Measurements from ENCODE around the gene EPHB4. TPM values are rescaled to one million over a fixed set of nuclear protein-coding genes. Genes with fewer than 3 reads are reported as not detected.
A peak's percentile ranks its signal among the peaks of the same experiment; 100 is the strongest.
"Not testable (repeated sequence)": the region's sequence is repeated elsewhere in the genome, so short reads cannot be mapped to it uniquely, and the experiment has no call there.

EPHB4 gene
- 272 and 378 TPM in 2 replicates for total RNA-seq

- peak; percentile 76 to 92 for DNase-seq (ENCODE audit: low read depth in 2 of 2)
Measured at GRCh38 chr7:100827330-100828226, at the start of gene EPHB4. TSS of gene EPHB4 (minus strand) at chr7:100827523. CDS start at chr7:100827030, 493 bp downstream.

GRCh38 chr7:100875356-100875751, 48.0 kb upstream of the EPHB4 start:
- peak in 1 of 2 donors; percentile 32 for DNase-seq (ENCODE audit: low read depth in 2 of 2)

- DNase-seq (ENCODE audit: low read depth in 2 of 2), result peak; percentile 96 to 98
Measured at GRCh38 chr7:100874577-100875355, 47.4 kb upstream of the EPHB4 start, which contains the start of gene SRRT. TSS of gene SRRT (plus strand) at chr7:100875103. CDS start at chr7:100875591, 488 bp downstream.

GRCh38 chr7:100874300-100874576, 46.9 kb upstream of the EPHB4 start:
- DNase-seq (ENCODE audit: low read depth in 2 of 2), result no peak

GRCh38 chr7:100873599-100874299, 46.4 kb upstream of the EPHB4 start:
- DNase-seq (ENCODE audit: low read depth in 2 of 2), result no peak

GRCh38 chr7:100867776-100868485, 40.6 kb upstream of the EPHB4 start:
- no peak for DNase-seq (ENCODE audit: low read depth in 2 of 2)

GRCh38 chr7:100867040-100867775, 39.9 kb upstream of the EPHB4 start, which contains the start of gene TRIP6:
TSS of gene TRIP6 (plus strand) at chr7:100867387. CDS start at chr7:100867498, 111 bp downstream.
- peak in 1 of 2 donors; percentile 73 for DNase-seq (ENCODE audit: low read depth in 2 of 2)

- DNase-seq (ENCODE audit: low read depth in 2 of 2), result no peak
Measured at GRCh38 chr7:100866729-100867039, 39.4 kb upstream of the EPHB4 start.

GRCh38 chr7:100865938-100866728, 38.8 kb upstream of the EPHB4 start:
- peak in 1 of 2 donors; percentile 57 for DNase-seq (ENCODE audit: low read depth in 2 of 2)

- peak in 1 of 2 donors; percentile 67 for DNase-seq (ENCODE audit: low read depth in 2 of 2)
Measured at GRCh38 chr7:100865372-100865911, 38.1 kb upstream of the EPHB4 start.

GRCh38 chr7:100864263-100864845, 37.0 kb upstream of the EPHB4 start:
- DNase-seq (ENCODE audit: low read depth in 2 of 2), result no peak

- peak; percentile 73 to 80 for DNase-seq (ENCODE audit: low read depth in 2 of 2)
Measured at GRCh38 chr7:100863406-100863950, 36.2 kb upstream of the EPHB4 start.

GRCh38 chr7:100861616-100861985, 34.3 kb upstream of the EPHB4 start:
- no peak for DNase-seq (ENCODE audit: low read depth in 2 of 2)

GRCh38 chr7:100860702-100861615, 33.6 kb upstream of the EPHB4 start:
- DNase-seq (ENCODE audit: low read depth in 2 of 2), result no peak

GRCh38 chr7:100859856-100860255, 32.5 kb upstream of the EPHB4 start:
- no peak for DNase-seq (ENCODE audit: low read depth in 2 of 2)

- DNase-seq (ENCODE audit: low read depth in 2 of 2), result no peak
Measured at GRCh38 chr7:100856871-100857282, 29.6 kb upstream of the EPHB4 start.

- no peak for DNase-seq (ENCODE audit: low read depth in 2 of 2)
Measured at GRCh38 chr7:100855515-100855914, 28.2 kb upstream of the EPHB4 start.

- DNase-seq (ENCODE audit: low read depth in 2 of 2), result not testable (repeated sequence)
Measured at GRCh38 chr7:100854899-100855298, 27.6 kb upstream of the EPHB4 start.

Data from dermis microvascular lymphatic vessel endothelial cell (primary cell).